ENCODE results near the gene ID2. TPM values are rescaled to one million over a fixed set of nuclear protein-coding genes. Genes with fewer than 3 reads are reported as not detected.

ID2 gene
- total and polyA plus RNA-seq, 7 donors, result 154 to 615 (median 376) TPM

GRCh38 chr2:8671802-8672201, 10.1 kb upstream of the ID2 start:
- DNase-seq, result no peak
- Histone ChIP-seq H3K27me3 (no peaks in the 10 kb centered on the region), H3K36me3 (no peaks in the 10 kb centered on the region), H3K27ac (no peak overlapping the region), H3K4me1 (peaks cover 0 to 12% (median 11%) of the 10 kb centered on the region in 4 donors), H3K9me3 (peaks cover 0 to 5% (median 3%) of the 10 kb centered on the region in 4 donors), H3K4me3 (no peak overlapping the region)
- 88 to 94% methylated on average over 3 of the region's 3 CpGs for WGBS, 2 donors
- intact Hi-C loops (cut with DNase I), result no loop called here
- TF ChIP-seq POLR2A (IDR thresholded peaks at IDR 0.05), result no peak
- no peak for TF ChIP-seq CTCF (IDR thresholded peaks at IDR 0.05)
- TF ChIP-seq EP300 (IDR thresholded peaks at IDR 0.05), result no peak
- no peak for TF ChIP-seq POLR2AphosphoS5 (IDR thresholded peaks at IDR 0.05)

- Histone ChIP-seq H3K4me1 (peaks cover 0 to 23% (median 17%) of the 10 kb centered on the region in 4 donors), H3K9me3 (peaks cover 0 to 5% (median 3%) of the 10 kb centered on the region in 4 donors), H3K36me3 (no peaks in the 10 kb centered on the region), H3K27me3 (no peaks in the 10 kb centered on the region), H3K27ac (no peak overlapping the region), H3K4me3 (no peak overlapping the region)
- WGBS, 2 donors, result 79 to 91% methylated on average over 3 of the region's 3 CpGs
- no peak for DNase-seq
- TF ChIP-seq POLR2A (IDR thresholded peaks at IDR 0.05), result no peak
- no peak for TF ChIP-seq POLR2AphosphoS5 (IDR thresholded peaks at IDR 0.05)
- no peak for TF ChIP-seq EP300 (IDR thresholded peaks at IDR 0.05)
- no peak for TF ChIP-seq CTCF (IDR thresholded peaks at IDR 0.05)
- intact Hi-C loops (cut with DNase I), result no loop called here
These were observed 8.9 kb upstream of the ID2 start for GRCh38 chr2:8672940-8673339.

GRCh38 chr2:8673381-8673780, 8.5 kb upstream of the ID2 start:
- DNase-seq, result no peak
- Histone ChIP-seq H3K27ac (no peak overlapping the region), H3K4me1 (peaks cover 0 to 26% (median 19%) of the 10 kb centered on the region in 4 donors), H3K9me3 (peaks cover 0 to 5% (median 3%) of the 10 kb centered on the region in 4 donors), H3K4me3 (no peak overlapping the region), H3K36me3 (no peaks in the 10 kb centered on the region), H3K27me3 (no peaks in the 10 kb centered on the region)
- intact Hi-C loops (cut with DNase I), result no loop called here
- no peak for TF ChIP-seq CTCF (IDR thresholded peaks at IDR 0.05)
- TF ChIP-seq EP300 (IDR thresholded peaks at IDR 0.05), result no peak
- no peak for TF ChIP-seq POLR2A (IDR thresholded peaks at IDR 0.05)
- no peak for TF ChIP-seq POLR2AphosphoS5 (IDR thresholded peaks at IDR 0.05)
- 93 to 95% methylated on average over 3 of the region's 3 CpGs for WGBS, 2 donors

- intact Hi-C loops (cut with DNase I), result loop anchor here (5.0 kb wide), 4 partner anchors 92 to 672 kb away; no protein-coding TSS in a partner anchor
- Histone ChIP-seq H3K36me3 (no peaks in the 10 kb centered on the region), H3K4me1 (peaks cover 0 to 31% (median 20%) of the 10 kb centered on the region in 4 donors), H3K9me3 (peaks cover 0 to 5% (median 3%) of the 10 kb centered on the region in 4 donors), H3K27ac (no peak overlapping the region), H3K27me3 (no peaks in the 10 kb centered on the region), H3K4me3 (no peak overlapping the region)
- no peak for TF ChIP-seq EP300 (IDR thresholded peaks at IDR 0.05)
- TF ChIP-seq CTCF (IDR thresholded peaks at IDR 0.05), result no peak
- no peak for TF ChIP-seq POLR2A (IDR thresholded peaks at IDR 0.05)
- TF ChIP-seq POLR2AphosphoS5 (IDR thresholded peaks at IDR 0.05), result no peak
- DNase-seq, result no peak
- WGBS, 2 donors, result 94 to 96% methylated on average over 8 of the region's 8 CpGs
These were observed 7.3 kb upstream of the ID2 start for GRCh38 chr2:8674420-8675009.
